GM18951 (cell line): ENCODE results near the gene LRP1-AS.

Source experiments
- POLR2A ChIP-seq: IDR thresholded peaks from 4 replicates; pipeline ENCODE4 v1.6.1; 2011; ENCODE audit warnings: mild to moderate bottlenecking; ENCODE audit not compliant: insufficient read length, insufficient read depth; ENCODE audit errors: extremely low read depth
- in situ Hi-C: fragments of 300-500 bp; cut with MboI; formaldehyde crosslinking; loops from one replicate; pipeline ENCODE4 v1.12.0; 2022; ENCODE audit warnings: low sequenced_read_pairs, mixed read lengths, inconsistent platforms; ENCODE audit not compliant: unreplicated experiment

LRP1-AS gene

DNA sequence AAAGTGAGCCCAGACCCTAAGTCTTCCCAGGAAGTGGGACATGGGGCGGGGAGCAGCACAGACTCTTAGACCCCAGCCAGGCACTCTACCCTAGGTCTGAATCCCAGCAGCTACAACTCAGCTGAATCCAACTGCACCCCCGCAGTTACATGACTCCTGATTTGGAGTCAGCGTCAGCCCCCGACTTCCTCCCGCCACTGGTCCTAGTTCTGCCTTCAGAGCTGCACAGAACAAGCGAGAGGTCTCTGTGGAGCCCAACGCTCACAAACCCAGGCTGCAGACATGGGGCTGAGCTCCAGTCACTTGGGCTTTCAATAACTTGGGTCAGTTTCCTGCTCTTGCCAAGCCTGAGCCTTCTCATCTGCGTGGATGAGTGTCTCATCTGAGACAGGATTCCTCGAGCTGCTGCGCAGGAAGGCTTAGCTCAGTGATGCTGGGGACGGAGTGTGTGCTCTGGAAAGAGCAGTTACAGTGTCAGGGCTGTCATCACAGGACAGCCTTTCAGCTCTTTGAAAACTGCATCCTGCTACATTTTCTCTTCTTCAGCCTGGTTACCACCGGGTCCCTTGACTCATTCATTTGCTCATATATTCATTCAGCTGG lies 38.6 kb upstream of the LRP1-AS start:
- in situ Hi-C loops: no loop called here
- no peak for TF ChIP-seq POLR2A

- in situ Hi-C loops: no loop called here
- TF ChIP-seq POLR2A: no peak
Observed at GRCh38 chr12:57185403-57185802, 38.0 kb upstream of the LRP1-AS start.

- in situ Hi-C loops: no loop called here
- TF ChIP-seq POLR2A: no peak
Observed at GRCh38 chr12:57183939-57184725, 36.7 kb upstream of the LRP1-AS start.

DNA sequence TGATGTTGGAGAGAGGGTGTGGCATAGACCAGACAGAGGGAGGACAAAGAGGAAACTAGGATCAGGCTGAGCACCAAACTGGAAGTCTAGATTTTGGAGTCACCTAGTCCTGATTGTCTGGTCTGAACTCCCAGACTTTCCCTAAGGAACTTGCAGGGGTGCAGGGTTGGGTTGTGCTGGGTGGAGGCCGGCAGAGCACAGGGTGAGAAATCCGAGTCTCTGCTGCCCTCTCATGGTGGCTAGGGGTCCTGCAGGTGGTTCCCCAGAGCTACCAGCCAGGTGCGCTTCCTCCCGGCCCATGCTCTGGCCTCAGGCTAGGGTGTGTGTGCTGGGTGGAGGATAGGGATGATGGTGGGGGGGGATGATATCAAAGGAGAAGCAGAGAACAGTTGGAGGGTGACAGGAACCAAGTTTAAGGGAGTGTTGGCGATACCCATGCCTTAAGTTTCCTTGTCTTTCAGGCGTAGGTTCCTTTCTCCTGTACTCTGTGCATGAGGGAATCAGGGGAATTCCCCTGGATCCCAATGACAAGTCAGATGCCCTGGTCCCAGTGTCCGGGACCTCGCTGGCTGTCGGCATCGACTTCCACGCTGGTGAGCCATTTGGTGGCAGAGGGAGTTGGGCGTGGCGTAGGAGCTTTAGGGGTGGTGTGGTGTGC lies 35.6 kb upstream of the LRP1-AS start:
- TF ChIP-seq POLR2A: no peak
- in situ Hi-C loops: no loop called here

DNA sequence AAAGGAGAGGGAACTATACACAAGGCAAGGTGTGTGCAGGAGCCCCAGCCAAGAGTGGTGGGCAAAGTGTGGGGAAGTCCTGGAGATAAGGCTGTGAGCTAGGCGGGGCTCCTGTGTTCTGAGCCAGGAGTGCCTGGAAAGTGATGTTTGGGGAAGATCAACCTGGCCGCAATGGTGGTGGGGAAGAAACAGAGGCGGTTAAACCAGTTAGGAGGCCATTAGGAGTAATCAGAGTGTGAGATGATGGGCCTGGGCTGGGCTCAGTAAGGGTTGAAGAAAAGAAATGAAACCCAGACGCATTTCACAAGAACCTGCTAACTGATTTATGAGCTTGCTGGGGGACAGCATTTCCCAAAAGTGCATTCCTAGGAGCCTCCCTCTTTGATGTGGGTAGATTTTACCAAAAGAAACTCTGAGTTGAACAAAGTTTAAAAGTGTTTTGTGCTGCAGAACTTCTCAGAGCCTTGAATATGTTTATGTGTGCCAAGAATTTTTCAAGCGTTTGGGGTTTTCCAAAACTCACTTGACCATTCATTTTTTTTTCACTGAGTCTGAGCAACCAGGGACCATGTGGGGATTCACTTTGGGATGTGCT lies 34.2 kb upstream of the LRP1-AS start:
- in situ Hi-C loops: no loop called here
- no peak for TF ChIP-seq POLR2A

DNA sequence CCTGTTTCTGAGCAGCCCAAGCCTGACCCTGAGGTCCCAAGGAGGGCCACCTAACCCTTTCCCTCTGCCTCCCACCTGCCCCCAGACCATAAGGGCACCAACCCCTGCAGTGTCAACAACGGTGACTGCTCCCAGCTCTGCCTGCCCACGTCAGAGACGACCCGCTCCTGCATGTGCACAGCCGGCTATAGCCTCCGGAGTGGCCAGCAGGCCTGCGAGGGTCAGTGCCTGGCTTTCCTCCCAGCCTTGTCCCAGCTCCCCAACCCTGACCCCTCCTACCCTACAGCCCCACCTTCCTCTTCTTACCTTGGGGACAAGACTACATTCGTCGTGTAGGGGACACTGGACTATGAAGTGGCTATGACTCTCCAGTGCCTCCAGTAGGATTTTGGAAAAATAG lies 33.7 kb upstream of the LRP1-AS start:
- in situ Hi-C loops: no loop called here

DNA sequence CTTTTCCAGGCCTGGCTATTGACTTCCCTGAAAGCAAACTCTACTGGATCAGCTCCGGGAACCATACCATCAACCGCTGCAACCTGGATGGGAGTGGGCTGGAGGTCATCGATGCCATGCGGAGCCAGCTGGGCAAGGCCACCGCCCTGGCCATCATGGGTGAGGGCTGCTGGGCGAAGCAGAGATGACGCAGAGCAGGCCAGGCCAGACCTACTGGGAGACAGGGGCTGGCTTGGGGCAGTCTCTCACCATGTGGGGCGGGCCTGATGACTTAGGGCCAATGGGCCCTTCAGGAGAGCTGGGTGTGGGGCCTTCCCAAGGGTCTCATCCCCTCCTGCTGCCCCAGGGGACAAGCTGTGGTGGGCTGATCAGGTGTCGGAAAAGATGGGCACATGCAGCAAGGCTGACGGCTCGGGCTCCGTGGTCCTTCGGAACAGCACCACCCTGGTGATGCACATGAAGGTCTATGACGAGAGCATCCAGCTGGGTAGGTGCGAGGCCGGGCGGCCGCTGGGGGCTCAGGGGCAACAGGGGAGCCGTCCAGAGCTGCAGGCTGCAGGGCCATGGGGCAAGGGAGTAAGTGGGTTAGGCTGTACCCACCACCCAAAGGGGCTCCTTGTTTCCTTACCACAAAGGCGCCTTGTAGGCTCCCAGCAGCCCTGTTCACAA lies 33.0 kb upstream of the LRP1-AS start:
- in situ Hi-C loops: no loop called here
- TF ChIP-seq POLR2A: no peak

More for the DNA sequence above, 33.7 kb upstream of the LRP1-AS start:
- no peak for TF ChIP-seq POLR2A

GRCh38 chr12:57179331-57180086 lies 32.1 kb upstream of the LRP1-AS start:
- in situ Hi-C loops: loop anchor here (5.0 kb wide), 1 partner anchor 57 kb away; no protein-coding TSS in a partner anchor
- TF ChIP-seq POLR2A: no peak

GRCh38 chr12:57178213-57178612 lies 30.8 kb upstream of the LRP1-AS start:
- TF ChIP-seq POLR2A: no peak
- in situ Hi-C loops: loop anchor here (5.0 kb wide), 1 partner anchor 56 kb away; no protein-coding TSS in a partner anchor

- no peak for TF ChIP-seq POLR2A
- in situ Hi-C loops: loop anchor here (5.0 kb wide), 1 partner anchor 55 kb away; no protein-coding TSS in a partner anchor
Observed at GRCh38 chr12:57177354-57177753, 29.9 kb upstream of the LRP1-AS start.

DNA sequence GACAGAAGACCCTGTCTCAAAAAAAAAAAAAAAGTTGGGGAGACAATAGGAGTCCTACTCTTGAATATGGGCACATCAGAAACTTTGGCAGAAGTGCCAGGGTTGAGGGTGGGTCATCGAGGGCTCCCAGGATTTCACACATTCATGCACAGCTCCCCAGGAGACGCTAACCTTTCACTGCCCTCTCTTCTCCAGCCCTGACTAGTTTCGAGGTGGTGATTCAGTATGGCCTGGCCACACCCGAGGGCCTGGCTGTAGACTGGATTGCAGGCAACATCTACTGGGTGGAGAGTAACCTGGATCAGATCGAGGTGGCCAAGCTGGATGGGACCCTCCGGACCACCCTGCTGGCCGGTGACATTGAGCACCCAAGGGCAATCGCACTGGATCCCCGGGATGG lies 29.4 kb upstream of the LRP1-AS start:
- in situ Hi-C loops: loop anchor here (5.0 kb wide), 1 partner anchor 55 kb away; no protein-coding TSS in a partner anchor
- no peak for TF ChIP-seq POLR2A

DNA sequence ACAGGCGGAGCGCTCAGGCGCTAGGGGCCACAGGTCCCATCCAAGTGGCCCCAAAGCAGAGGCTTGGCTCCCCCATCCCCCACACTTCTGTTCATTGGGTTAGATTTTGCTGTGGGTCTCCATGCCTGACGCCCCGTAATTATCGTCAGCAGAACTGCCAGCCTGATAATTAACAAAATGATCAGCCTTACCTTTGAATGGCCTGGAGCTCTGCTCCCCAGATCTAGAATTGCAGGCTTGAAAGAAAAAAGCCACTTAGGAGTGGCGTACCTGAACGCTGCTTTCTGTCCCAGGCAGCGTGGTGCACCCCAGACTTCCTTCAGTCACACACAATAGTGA lies 28.7 kb upstream of the LRP1-AS start:
- TF ChIP-seq POLR2A: no peak
- in situ Hi-C loops: loop anchor here (5.0 kb wide), 1 partner anchor 54 kb away; no protein-coding TSS in a partner anchor
